DND-41 (cell line): ENCODE data around the gene MAP4.

ENCODE experiments used
- ATAC-seq: fragments of 200-7000 bp; cut with Tn5 transposase; 3 replicates; pipeline ENCODE4 v1.9.1; 2021; ENCODE audit warnings: low read depth; ENCODE audit not compliant: insufficient read depth
- DNase-seq: peaks from one replicate; pipeline ENCODE4 v3.0.0-alpha.2; 2020
- H2AFZ ChIP-seq: 2 replicates; pipeline ENCODE4 v1.6.0; 2012; ENCODE audit warnings: low read depth, low read length
- H3K27ac ChIP-seq: 2 replicates; pipeline ENCODE4 v1.5.1; 2012; ENCODE audit warnings: low read length, inconsistent platforms
- H3K27me3 ChIP-seq: fragments of 200-600 bp; sonication (generic); 2 replicates; pipeline ENCODE4 v1.6.0; 2012; ENCODE audit warnings: low read length, mild to moderate bottlenecking, inconsistent platforms; ENCODE audit not compliant: insufficient read depth, poor library complexity
- H3K36me3 ChIP-seq: 2 replicates; pipeline ENCODE4 v1.5.1; 2012; ENCODE audit warnings: low read length, inconsistent platforms; ENCODE audit not compliant: insufficient read depth
- H3K4me1 ChIP-seq: 2 replicates; pipeline ENCODE4 v1.5.1; 2012; ENCODE audit warnings: mild to moderate bottlenecking, low read length; ENCODE audit not compliant: insufficient read depth
- H3K4me2 ChIP-seq: 2 replicates; pipeline ENCODE4 v1.6.0; 2012; ENCODE audit warnings: mild to moderate bottlenecking, moderate library complexity, low read length, inconsistent platforms; ENCODE audit not compliant: insufficient read depth
- H3K4me3 ChIP-seq, 2 experiments: fragments of 200-600 bp in 1 of 2; shearing (Covaris generic) in 1 of 2; 2 replicates each; pipeline ENCODE4 v1.5.1; 2012 to 2016; ENCODE audit warnings: inconsistent platforms in 2 of 2, low read length in 2 of 2, mild to moderate bottlenecking in 2 of 2, low read depth in 1 of 2, moderate library complexity in 1 of 2
- H3K79me2 ChIP-seq: 2 replicates; pipeline ENCODE4 v1.6.0; 2012; ENCODE audit warnings: low read length, inconsistent platforms; ENCODE audit not compliant: insufficient read depth
- H3K9ac ChIP-seq: 2 replicates; pipeline ENCODE4 v1.6.0; 2012; ENCODE audit warnings: low read depth, mild to moderate bottlenecking, inconsistent platforms, low read length, moderate library complexity
- H3K9me3 ChIP-seq: 2 replicates; pipeline ENCODE4 v1.5.1; 2012; ENCODE audit warnings: low read length, moderate library complexity, mild to moderate bottlenecking, inconsistent platforms; ENCODE audit not compliant: insufficient read depth, severe bottlenecking
- H4K20me1 ChIP-seq: 2 replicates; pipeline ENCODE4 v1.6.0; 2012; ENCODE audit warnings: low read length; ENCODE audit not compliant: insufficient read depth
- EZH2 ChIP-seq: IDR thresholded peaks from 3 replicates; pipeline ENCODE4 v1.6.1; 2012; ENCODE audit warnings: borderline replicate concordance, low read depth, mild to moderate bottlenecking, moderate library complexity, low read length, inconsistent platforms; ENCODE audit not compliant: severe bottlenecking
- TF ChIP-seq, protein P1 (sequence below): IDR thresholded peaks from 2 replicates; pipeline ENCODE4 v1.5.1; 2012; ENCODE audit warnings: borderline replicate concordance, low read length, moderate library complexity, mild to moderate bottlenecking; ENCODE audit not compliant: poor library complexity, severe bottlenecking; ENCODE audit errors: extremely low read depth

The MAP4 gene

DNA sequence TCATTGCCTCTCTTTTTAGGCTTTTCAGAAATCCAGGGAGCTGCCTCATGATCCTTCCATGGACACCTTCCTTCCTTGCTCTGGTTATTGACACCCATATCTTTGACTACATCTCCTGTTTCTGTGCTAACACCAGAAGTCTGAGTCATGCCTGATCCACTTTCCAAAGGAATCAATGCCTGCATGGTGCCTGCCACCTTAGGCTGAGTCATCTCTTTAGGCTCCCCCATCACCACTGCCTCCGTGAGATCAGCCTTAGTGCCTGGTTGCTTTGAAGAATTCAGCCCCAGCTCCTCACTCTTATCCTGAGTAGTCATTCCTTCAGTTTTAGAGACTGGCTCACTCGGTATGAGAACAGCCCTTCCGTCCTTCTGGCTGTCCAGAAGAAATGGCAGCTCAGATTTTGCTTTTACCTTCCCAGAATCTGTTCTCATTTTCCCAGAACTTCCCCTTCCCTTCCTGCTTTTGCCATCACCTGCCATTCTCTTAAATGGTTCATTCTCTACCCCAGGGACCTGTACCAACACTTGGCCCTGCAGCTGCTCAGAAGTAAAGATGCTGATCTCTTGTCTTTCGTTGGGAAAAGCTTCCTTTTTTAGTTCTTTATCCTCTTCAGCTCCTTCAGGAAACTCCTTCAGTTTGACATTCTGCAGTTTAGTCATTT is 105.3 kb downstream of the MAP4 start:
- no peak overlapping the region for H3K27ac ChIP-seq
- H3K4me3 ChIP-seq, result no peak overlapping the region
- no peak overlapping the region for H3K4me2 ChIP-seq
- no peaks in the 10 kb centered on the region for H3K9me3 ChIP-seq
- no peak overlapping the region for H3K9ac ChIP-seq
- ATAC-seq (no peak), DNase-seq (no peak)
- no peaks in the 10 kb centered on the region for H3K79me2 ChIP-seq
- H2AFZ ChIP-seq, result no peak overlapping the region
- H3K4me1 ChIP-seq, result no peaks in the 10 kb centered on the region
- no peaks in the 10 kb centered on the region for H3K27me3 ChIP-seq
- TF ChIP-seq, protein P1, sequence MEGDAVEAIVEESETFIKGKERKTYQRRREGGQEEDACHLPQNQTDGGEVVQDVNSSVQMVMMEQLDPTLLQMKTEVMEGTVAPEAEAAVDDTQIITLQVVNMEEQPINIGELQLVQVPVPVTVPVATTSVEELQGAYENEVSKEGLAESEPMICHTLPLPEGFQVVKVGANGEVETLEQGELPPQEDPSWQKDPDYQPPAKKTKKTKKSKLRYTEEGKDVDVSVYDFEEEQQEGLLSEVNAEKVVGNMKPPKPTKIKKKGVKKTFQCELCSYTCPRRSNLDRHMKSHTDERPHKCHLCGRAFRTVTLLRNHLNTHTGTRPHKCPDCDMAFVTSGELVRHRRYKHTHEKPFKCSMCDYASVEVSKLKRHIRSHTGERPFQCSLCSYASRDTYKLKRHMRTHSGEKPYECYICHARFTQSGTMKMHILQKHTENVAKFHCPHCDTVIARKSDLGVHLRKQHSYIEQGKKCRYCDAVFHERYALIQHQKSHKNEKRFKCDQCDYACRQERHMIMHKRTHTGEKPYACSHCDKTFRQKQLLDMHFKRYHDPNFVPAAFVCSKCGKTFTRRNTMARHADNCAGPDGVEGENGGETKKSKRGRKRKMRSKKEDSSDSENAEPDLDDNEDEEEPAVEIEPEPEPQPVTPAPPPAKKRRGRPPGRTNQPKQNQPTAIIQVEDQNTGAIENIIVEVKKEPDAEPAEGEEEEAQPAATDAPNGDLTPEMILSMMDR, result no peak
- no peak for TF ChIP-seq EZH2
- H4K20me1 ChIP-seq, result no peaks in the 10 kb centered on the region
- peaks cover 37% of the 10 kb centered on the region for H3K36me3 ChIP-seq

DNA sequence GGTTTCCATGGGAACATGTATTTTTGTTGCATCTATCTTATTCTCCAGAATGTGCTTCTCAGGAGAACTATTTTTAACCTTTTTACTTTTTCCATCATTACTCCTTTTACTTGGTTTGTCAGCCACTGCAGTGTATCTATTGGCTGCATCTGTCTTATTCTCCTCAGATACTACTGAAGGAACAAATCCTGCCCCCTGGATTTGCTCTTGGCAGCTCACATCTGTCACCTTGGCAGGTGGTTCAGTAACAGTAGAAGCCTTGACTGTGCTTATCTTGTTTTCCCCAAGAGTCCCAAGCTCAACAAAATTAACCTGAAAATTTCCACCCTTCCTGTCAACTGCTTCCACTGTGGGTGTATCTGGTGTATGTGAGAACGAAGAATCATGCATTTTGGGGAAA is 106.0 kb downstream of the MAP4 start:
- Histone ChIP-seq H3K36me3 (peaks cover 31% of the 10 kb centered on the region), H2AFZ (no peak overlapping the region), H4K20me1 (no peaks in the 10 kb centered on the region), H3K27ac (no peak overlapping the region), H3K9ac (no peak overlapping the region), H3K27me3 (no peaks in the 10 kb centered on the region), H3K4me2 (no peak overlapping the region), H3K4me3 (no peak overlapping the region), H3K4me1 (no peaks in the 10 kb centered on the region), H3K9me3 (no peaks in the 10 kb centered on the region), H3K79me2 (no peaks in the 10 kb centered on the region)
- no peak for TF ChIP-seq EZH2
- TF ChIP-seq, protein P1, result no peak
- no peak for DNase-seq
- no peak for ATAC-seq

GRCh38 chr3:47909607-47910006 is 106.6 kb downstream of the MAP4 start:
- TF ChIP-seq EZH2, result no peak
- TF ChIP-seq, protein P1, result no peak
- no peak for ATAC-seq
- H3K27me3 ChIP-seq, result no peaks in the 10 kb centered on the region
- no peaks in the 10 kb centered on the region for H3K9me3 ChIP-seq
- H3K79me2 ChIP-seq, result no peaks in the 10 kb centered on the region
- H3K4me2 ChIP-seq, result no peak overlapping the region
- no peak overlapping the region for H3K27ac ChIP-seq
- H2AFZ ChIP-seq, result no peak overlapping the region
- DNase-seq, result no peak
- no peaks in the 10 kb centered on the region for H3K4me1 ChIP-seq
- H4K20me1 ChIP-seq, result no peaks in the 10 kb centered on the region
- no peak overlapping the region for H3K9ac ChIP-seq
- no peak overlapping the region for H3K4me3 ChIP-seq
- peaks cover 28% of the 10 kb centered on the region for H3K36me3 ChIP-seq
